ENCODE results near the gene MYBBP1A. TPM values are rescaled to one million over a fixed set of nuclear protein-coding genes. Genes with fewer than 3 reads are reported as not detected.

MYBBP1A gene
- total RNA-seq, 1 donor, result 49.2 TPM

- Histone ChIP-seq H3K4me3 (ENCODE audit: insufficient read depth, low read length) (no peak overlapping the region), H3K9me3 (ENCODE audit: low read depth, low read length) (no peaks in the 10 kb centered on the region), H4K20me1 (ENCODE audit: insufficient read depth, low read length) (no peaks in the 10 kb centered on the region), H3K79me2 (ENCODE audit: insufficient read depth, low read length) (no peaks in the 10 kb centered on the region), H3K36me3 (ENCODE audit: insufficient read depth, low read length) (no peaks in the 10 kb centered on the region), H3K4me1 (ENCODE audit: insufficient read depth, low read length) (peaks cover 8% of the 10 kb centered on the region), H3K27ac (ENCODE audit: low read depth, low read length) (no peak overlapping the region), H3K27me3 (ENCODE audit: insufficient read depth, low read length) (no peaks in the 10 kb centered on the region), H3K4me2 (ENCODE audit: insufficient read depth, low read length) (no peak overlapping the region), H2AFZ (ENCODE audit: low read length) (no peak overlapping the region)
- TF ChIP-seq CTCF (IDR thresholded peaks at IDR 0.05; ENCODE audit: extremely low read depth, low read depth, low read length), result peak; percentile 29
- peak; percentile 80 for DNase-seq (ENCODE audit: insufficient read length, low spot score, missing footprints)
Observed at GRCh38 chr17:4560837-4561256, 5.7 kb upstream of the MYBBP1A start.

- DNase-seq (ENCODE audit: insufficient read length, low spot score, missing footprints), result peak; percentile 46
- TF ChIP-seq CTCF (IDR thresholded peaks at IDR 0.05; ENCODE audit: extremely low read depth, low read depth, low read length), result no peak
- H3K27me3 ChIP-seq (ENCODE audit: insufficient read depth, low read length), result no peaks in the 10 kb centered on the region
- H3K79me2 ChIP-seq (ENCODE audit: insufficient read depth, low read length), result peaks cover 3% of the 10 kb centered on the region
- peaks cover 12% of the 10 kb centered on the region for H3K4me1 ChIP-seq (ENCODE audit: insufficient read depth, low read length)
- H3K27ac ChIP-seq (ENCODE audit: low read depth, low read length), result no peak within 1 kb of the TSS
- H3K9me3 ChIP-seq (ENCODE audit: low read depth, low read length), result no peaks in the 10 kb centered on the region
- no peak within 1 kb of the TSS for H2AFZ ChIP-seq (ENCODE audit: low read length)
- H3K4me2 ChIP-seq (ENCODE audit: insufficient read depth, low read length), result no peak within 1 kb of the TSS
- no peaks in the 10 kb centered on the region for H4K20me1 ChIP-seq (ENCODE audit: insufficient read depth, low read length)
- no peak within 1 kb of the TSS for H3K4me3 ChIP-seq (ENCODE audit: insufficient read depth, low read length)
- H3K36me3 ChIP-seq (ENCODE audit: insufficient read depth, low read length), result no peaks in the 10 kb centered on the region
Observed at GRCh38 chr17:4560421-4560820, 5.2 kb upstream of the MYBBP1A start, which contains the start of gene GGT6. TSS of gene GGT6 (minus strand) at chr17:4560577. CDS start at chr17:4560521, 56 bp downstream.

- H2AFZ ChIP-seq (ENCODE audit: low read length), result no peak overlapping the region
- no peaks in the 10 kb centered on the region for H4K20me1 ChIP-seq (ENCODE audit: insufficient read depth, low read length)
- H3K9me3 ChIP-seq (ENCODE audit: low read depth, low read length), result no peaks in the 10 kb centered on the region
- TF ChIP-seq CTCF (IDR thresholded peaks at IDR 0.05; ENCODE audit: extremely low read depth, low read depth, low read length), result no peak
- H3K27ac ChIP-seq (ENCODE audit: low read depth, low read length), result no peak overlapping the region
- no peak overlapping the region for H3K4me2 ChIP-seq (ENCODE audit: insufficient read depth, low read length)
- no peak overlapping the region for H3K4me3 ChIP-seq (ENCODE audit: insufficient read depth, low read length)
- peaks cover 8% of the 10 kb centered on the region for H3K79me2 ChIP-seq (ENCODE audit: insufficient read depth, low read length)
- H3K4me1 ChIP-seq (ENCODE audit: insufficient read depth, low read length), result peaks cover 13% of the 10 kb centered on the region
- no peaks in the 10 kb centered on the region for H3K36me3 ChIP-seq (ENCODE audit: insufficient read depth, low read length)
- DNase-seq (ENCODE audit: insufficient read length, low spot score, missing footprints), result peak; percentile 79
- H3K27me3 ChIP-seq (ENCODE audit: insufficient read depth, low read length), result no peaks in the 10 kb centered on the region
Observed at GRCh38 chr17:4559966-4560365, 4.8 kb upstream of the MYBBP1A start.

GRCh38 chr17:4559139-4559791 is 4.1 kb upstream of the MYBBP1A start:
- no peak overlapping the region for H3K4me3 ChIP-seq (ENCODE audit: insufficient read depth, low read length)
- no peak for TF ChIP-seq CTCF (IDR thresholded peaks at IDR 0.05; ENCODE audit: extremely low read depth, low read depth, low read length)
- no peaks in the 10 kb centered on the region for H3K27me3 ChIP-seq (ENCODE audit: insufficient read depth, low read length)
- no peak overlapping the region for H2AFZ ChIP-seq (ENCODE audit: low read length)
- DNase-seq (ENCODE audit: insufficient read length, low spot score, missing footprints), result peak; percentile 74
- H3K4me2 ChIP-seq (ENCODE audit: insufficient read depth, low read length), result no peak overlapping the region
- no peaks in the 10 kb centered on the region for H4K20me1 ChIP-seq (ENCODE audit: insufficient read depth, low read length)
- peaks cover 15% of the 10 kb centered on the region for H3K79me2 ChIP-seq (ENCODE audit: insufficient read depth, low read length)
- peaks cover 17% of the 10 kb centered on the region for H3K4me1 ChIP-seq (ENCODE audit: insufficient read depth, low read length)
- no peaks in the 10 kb centered on the region for H3K9me3 ChIP-seq (ENCODE audit: low read depth, low read length)
- no peaks in the 10 kb centered on the region for H3K36me3 ChIP-seq (ENCODE audit: insufficient read depth, low read length)
- H3K27ac ChIP-seq (ENCODE audit: low read depth, low read length), result no peak overlapping the region

All from osteoblast (primary cell).